A549 (cell line): ENCODE results near the gene NUDT17. TPM values are rescaled to one million over a fixed set of nuclear protein-coding genes. Genes with fewer than 3 reads are reported as not detected.

Experiments
- ATAC-seq, 2 experiments: fragments of 200-7000 bp in 1 of 2; fragments of >200 bp in 1 of 2; cut with Nextera tagmentation in 1 of 2; cut with Tn5 transposase in 1 of 2; 3 replicates each; pipeline versions ENCODE4 v1.8.0 to v1.9.1; 2018 to 2020; ENCODE audit warnings: mild to moderate bottlenecking in 1 of 2, moderate library complexity in 1 of 2
- CTCF ChIA-PET: fragments of 300-600 bp; sonication (Branson Sonifier 250); formaldehyde crosslinking; extraction: SDS; loops from one replicate; lab custom pipeline; 2021; ENCODE audit warnings: antibody characterized with exemption, inconsistent platforms; lab: Yijun Ruan, JAX
- POLR2A ChIA-PET: fragments of 350-600 bp; formaldehyde crosslinking; extraction: SDS; loops from one replicate; lab custom pipeline; 2021; ENCODE audit warnings: antibody characterized with exemption, inconsistent platforms; lab: Yijun Ruan, JAX
- DNase-seq, 2 experiments: peaks; one replicate each; pipeline versions ENCODE4 v3.0.0 to v3.0.0-alpha.2; 2011 to 2016; ENCODE audit warnings: low read depth in 1 of 2, low spot score in 1 of 2
- FAIRE-seq: peaks from 2 replicates; lab custom pipeline; 2011; peaks lifted over from hg19 to GRCh38; lab: Jason Lieb, UNC
- H3K27ac ChIP-seq, 2 experiments: fragments of >200 bp; sonication (Bioruptor Twin); formaldehyde crosslinking; 3 replicates each; pipeline ENCODE4 v1.5.1; 2016 to 2017
- H3K4me1 ChIP-seq: fragments of >200 bp; sonication (Bioruptor Twin); formaldehyde crosslinking; 3 replicates; pipeline ENCODE4 v1.6.1; 2016
- H3K4me2 ChIP-seq: fragments of >200 bp; sonication (Bioruptor Twin); formaldehyde crosslinking; 3 replicates; pipeline ENCODE4 v1.6.1; 2016
- H3K4me3 ChIP-seq: fragments of >200 bp; sonication (Bioruptor Twin); formaldehyde crosslinking; 3 replicates; pipeline ENCODE4 v1.5.1; 2016
- H3K9me3 ChIP-seq: fragments of >200 bp; sonication (Bioruptor Twin); formaldehyde crosslinking; 3 replicates; pipeline ENCODE4 v1.6.1; 2016
- ATOH8 ChIP-seq: fragments of 250-450 bp; sonication (Bioruptor Pico); IDR thresholded peaks from 2 replicates; pipeline ENCODE4 v1.5.0; 2020; ENCODE audit warnings: low read depth, mild to moderate bottlenecking, moderate library complexity
- CBX2 ChIP-seq: fragments of 200-600 bp; sonication (generic); IDR thresholded peaks from 2 replicates; pipeline ENCODE4 v1.6.1; 2016; ENCODE audit warnings: low read depth, mild to moderate bottlenecking, borderline replicate concordance
- CBX8 ChIP-seq: fragments of 200-600 bp; sonication (generic); IDR thresholded peaks from 2 replicates; pipeline ENCODE4 v1.6.1; 2016
- CHD2 ChIP-seq: fragments of 150-350 bp; IDR thresholded peaks from 2 replicates; pipeline ENCODE4 v1.6.1; 2014; ENCODE audit warnings: low read length; ENCODE audit not compliant: partially characterized antibody
- ELK1 ChIP-seq: fragments of 150-350 bp; IDR thresholded peaks from 2 replicates; pipeline ENCODE4 v1.6.1; 2014; ENCODE audit warnings: low read depth, mild to moderate bottlenecking, low read length
- EP300 ChIP-seq, 2 experiments: fragments of >200 bp; sonication (Bioruptor Twin); formaldehyde crosslinking; IDR thresholded peaks; 2 replicates in 1 of 2; 3 replicates in 1 of 2; pipeline ENCODE4 v1.6.1; 2016 to 2017
- ESRRA ChIP-seq: fragments of 150-350 bp; IDR thresholded peaks from 2 replicates; pipeline ENCODE4 v1.6.1; 2014; ENCODE audit warnings: mild to moderate bottlenecking, low read length, borderline replicate concordance
- FOXS1 ChIP-seq: fragments of 250-450 bp; sonication (Bioruptor Pico); IDR thresholded peaks from 2 replicates; pipeline ENCODE4 v1.5.0; 2020; ENCODE audit warnings: mild to moderate bottlenecking, moderate library complexity
- GATA3 ChIP-seq: IDR thresholded peaks from 2 replicates; pipeline ENCODE4 v1.6.1; 2012; ENCODE audit warnings: borderline replicate concordance
- HES2 ChIP-seq: fragments of >200 bp; sonication (Bioruptor Twin); formaldehyde crosslinking; IDR thresholded peaks from 2 replicates; pipeline ENCODE4 v1.6.1; 2016
- HMGXB4 ChIP-seq: fragments of 250-450 bp; sonication (Bioruptor Pico); IDR thresholded peaks from 2 replicates; pipeline ENCODE4 v1.5.0; 2021; ENCODE audit warnings: mild to moderate bottlenecking, moderate library complexity, borderline replicate concordance
- HOXB13 ChIP-seq: fragments of 250-450 bp; sonication (Bioruptor Pico); IDR thresholded peaks from 2 replicates; pipeline ENCODE4 v1.5.0; 2020; ENCODE audit warnings: low read depth, mild to moderate bottlenecking, moderate library complexity
- KDM1A ChIP-seq: fragments of 200-600 bp; sonication (generic); IDR thresholded peaks from 2 replicates; pipeline ENCODE4 v1.6.1; 2016; ENCODE audit warnings: low read depth, mild to moderate bottlenecking
- KDM5A ChIP-seq: fragments of 200-600 bp; sonication (generic); IDR thresholded peaks from 2 replicates; pipeline ENCODE4 v1.6.1; 2016; ENCODE audit warnings: antibody characterized with exemption, mild to moderate bottlenecking
- MAX ChIP-seq: IDR thresholded peaks from 2 replicates; pipeline ENCODE4 v1.6.1; 2012
- NFE2L2 ChIP-seq: fragments of 150-350 bp; conservative IDR thresholded peaks from 2 replicates; pipeline ENCODE4 v1.6.1; 2014; ENCODE audit warnings: low read length
- NPAS2 ChIP-seq: fragments of 250-450 bp; sonication (Bioruptor Pico); IDR thresholded peaks from 2 replicates; pipeline ENCODE4 v1.8.0; 2022; ENCODE audit warnings: mild to moderate bottlenecking, moderate library complexity, borderline replicate concordance
- PBX3 ChIP-seq: IDR thresholded peaks from 2 replicates; pipeline ENCODE4 v1.6.1; 2012
- RAD21 ChIP-seq, 2 experiments: fragments of >200 bp in 1 of 2; sonication (Bioruptor Twin) in 1 of 2; formaldehyde crosslinking in 1 of 2; IDR thresholded peaks in 1 of 2; conservative IDR thresholded peaks in 1 of 2; 2 replicates in 1 of 2; 3 replicates in 1 of 2; pipeline ENCODE4 v1.6.1; 2012 to 2018; ENCODE audit warnings: inconsistent platforms in 1 of 2
- RCOR1 ChIP-seq: fragments of 150-350 bp; IDR thresholded peaks from 2 replicates; pipeline ENCODE4 v1.6.1; 2014; ENCODE audit warnings: antibody characterized with exemption, low read length, low read depth
- TFCP2L1 ChIP-seq: fragments of 250-450 bp; sonication (Bioruptor Pico); IDR thresholded peaks from 2 replicates; pipeline ENCODE4 v1.5.0; 2021; ENCODE audit warnings: mild to moderate bottlenecking
- TP53 ChIP-seq: fragments of 250-450 bp; sonication (Bioruptor Pico); IDR thresholded peaks from 2 replicates; pipeline ENCODE4 v1.5.0; 2021; ENCODE audit warnings: mild to moderate bottlenecking, moderate library complexity
- ZC3H11A ChIP-seq: fragments of 450-650 bp; IDR thresholded peaks from 2 replicates; pipeline ENCODE4 v1.6.1; 2014; ENCODE audit warnings: antibody characterized with exemption, mild to moderate bottlenecking
- ZFP36 ChIP-seq: fragments of 450-650 bp; IDR thresholded peaks from 2 replicates; pipeline ENCODE4 v1.6.1; 2014; ENCODE audit warnings: borderline replicate concordance; ENCODE audit not compliant: partially characterized antibody
- ZNF302 ChIP-seq: fragments of 250-450 bp; sonication (Bioruptor Pico); IDR thresholded peaks from 2 replicates; pipeline ENCODE4 v1.9.0; 2021; ENCODE audit warnings: inconsistent platforms, mild to moderate bottlenecking, moderate library complexity
- ZSCAN20 ChIP-seq: fragments of 250-450 bp; sonication (Bioruptor Pico); IDR thresholded peaks from 2 replicates; pipeline ENCODE4 v1.8.0; 2022; ENCODE audit warnings: mild to moderate bottlenecking, moderate library complexity
- WGBS: methylation state at CpG from one replicate; pipeline ENCODE4 v1.1.6; 2017; ENCODE audit errors: missing lambda C conversion rate; 5-methylcytosine and 5-hydroxymethylcytosine counted together
- polyA plus RNA-seq, 4 experiments: library from polyadenylated mRNA; depleted of rRNA in 3 of 4; stranded (reverse); fragments of >200 nt; fragmentation: RNase III in 1 of 4; extraction: RNeasy Plus Mini Kit Qiagen cat#74134 plus additional on column Dnase treatment in 1 of 4; gene quantifications; 2 replicates in 3 of 4; 3 replicates in 1 of 4; pipeline ENCODE4 v1.2.3, GENCODE V29; 2011 to 2017

Gene NUDT17
- polyA plus RNA-seq, 2 of the 4 experiments (the other 2 are of a cell fraction), result 4.9 to 6.7 TPM

- CTCF ChIA-PET, result interaction anchor here (1.4 to 8.7 kb wide), 4 partner anchors 14 to 129 kb away, joined by 3 to 78 read pairs (median 28); partner anchors contain the start of gene ITGA10
- FAIRE-seq, result no peak
- WGBS, result 64% methylated on average over 7 of the region's 7 CpGs
- Histone ChIP-seq H3K4me3 (no peak overlapping the region), H3K4me1 (peaks cover 10% of the 10 kb centered on the region; the same call in 1 of the 3 replicates), H3K9me3 (no peaks in the 10 kb centered on the region), H3K4me2 (no peak overlapping the region), H3K27ac (no peak overlapping the region)
- POLR2A ChIA-PET, result no interaction called here
- DNase-seq, result no peak
- no peak for TF ChIP-seq TP53
- ATAC-seq, result peak in 1 of 2 experiments; percentile 34; a peak in 2 of 6 replicates
Observed at GRCh38 chr1:145877923-145878486, 32.6 kb downstream of the NUDT17 start.

GRCh38 chr1:145878724-145879123, 33.3 kb downstream of the NUDT17 start:
- POLR2A ChIA-PET, result no interaction called here
- Histone ChIP-seq H3K4me2 (no peak overlapping the region), H3K27ac (no peak overlapping the region), H3K4me1 (peaks cover 10% of the 10 kb centered on the region; the same call in 1 of the 3 replicates), H3K9me3 (no peaks in the 10 kb centered on the region), H3K4me3 (no peak overlapping the region)
- no peak for TF ChIP-seq CBX8
- TF ChIP-seq RAD21 (conservative IDR thresholded peaks at IDR 0.05 in 1 of 2, IDR thresholded peaks at IDR 0.05 in 1 of 2), result no peak
- TF ChIP-seq FOXS1 (CRISPR knock-in tag), result no peak
- TF ChIP-seq RCOR1, result no peak
- no peak for TF ChIP-seq CHD2
- TF ChIP-seq HES2, result no peak
- no peak for TF ChIP-seq ZNF302 (CRISPR knock-in tag)
- no peak for TF ChIP-seq NPAS2
- TF ChIP-seq CBX2, result no peak
- no peak for TF ChIP-seq EP300 (IDR thresholded peaks at IDR 0.05)
- TF ChIP-seq HMGXB4 (CRISPR knock-in tag), result no peak
- WGBS, result 73% methylated on average over 2 of the region's 2 CpGs
- CTCF ChIA-PET, result interaction anchor here (0.7 to 8.7 kb wide), 8 partner anchors 10 to 129 kb away, joined by 3 to 78 read pairs (median 4); partner anchors contain the start of gene ITGA10
- ATAC-seq (0 out of 6 replicates have a peak, but pooled peaks have one; percentile 22 to 34), DNase-seq (no peak), FAIRE-seq (no peak)

- Histone ChIP-seq H3K4me3 (no peak overlapping the region), H3K4me2 (no peak overlapping the region), H3K4me1 (peaks cover 10% of the 10 kb centered on the region; the same call in 1 of the 3 replicates), H3K27ac (no peak overlapping the region), H3K9me3 (no peaks in the 10 kb centered on the region)
- CTCF ChIA-PET, result interaction anchor here (0.9 to 8.7 kb wide), 10 partner anchors 9 to 98 kb away, joined by 3 to 78 read pairs (median 8); partner anchors contain the start of genes ITGA10, NUDT17 and RBM8A
- POLR2A ChIA-PET, result interaction anchor here (0.7 kb wide), 1 partner anchor 20 kb away, joined by 3 read pairs; no protein-coding TSS in a partner anchor
- DNase-seq (no peak), FAIRE-seq (no peak), ATAC-seq (no peak)
- WGBS, result 79% methylated on average over 5 of the region's 5 CpGs
- TF ChIP-seq GATA3 (no peak), TP53 (no peak), ESRRA (no peak), ZNF302 (CRISPR knock-in tag) (no peak), ZSCAN20 (no peak), CBX8 (no peak), ATOH8 (CRISPR knock-in tag) (no peak), HOXB13 (CRISPR knock-in tag) (no peak), NFE2L2 (no peak), ZC3H11A (no peak), MAX (no peak), KDM5A (no peak), EP300 (IDR thresholded peaks at IDR 0.05) (no peak), ZFP36 (no peak), ELK1 (no peak), KDM1A (no peak), PBX3 (no peak), TFCP2L1 (no peak), RAD21 (conservative IDR thresholded peaks at IDR 0.05 in 1 of 2, IDR thresholded peaks at IDR 0.05 in 1 of 2) (no peak)
Observed at GRCh38 chr1:145879775-145880174, 34.3 kb downstream of the NUDT17 start.
